WERI-Rb-1 (cell line): ENCODE measurements around the gene TAGLN.
"Not testable (repeated sequence)": the region's sequence is repeated elsewhere in the genome, so short reads cannot be mapped to it uniquely, and the experiment has no call there.

ENCODE experiments used
- DNase-seq: peaks from one replicate; pipeline ENCODE4 v3.0.0-alpha.2; 2020
- H3K27ac ChIP-seq: fragments of 250-450 bp; sonication (Bioruptor Pico); 2 replicates; pipeline ENCODE4 v1.5.1; 2020; ENCODE audit warnings: mild to moderate bottlenecking, moderate library complexity
- H3K27me3 ChIP-seq: fragments of 250-450 bp; sonication (Bioruptor Pico); 2 replicates; pipeline ENCODE4 v1.5.1; 2021; ENCODE audit warnings: mild to moderate bottlenecking, low read depth, moderate library complexity; ENCODE audit not compliant: insufficient read depth, severe bottlenecking
- H3K36me3 ChIP-seq: fragments of 250-450 bp; sonication (Bioruptor Pico); 2 replicates; pipeline ENCODE4 v1.5.1; 2020; ENCODE audit warnings: mild to moderate bottlenecking, moderate library complexity
- H3K4me3 ChIP-seq: 2 replicates; pipeline ENCODE4 v1.5.1; 2011; ENCODE audit warnings: low read depth, mild to moderate bottlenecking, control low read depth, low read length
- H3K9me3 ChIP-seq: fragments of 250-450 bp; sonication (Bioruptor Pico); 2 replicates; pipeline ENCODE4 v1.5.1; 2021; ENCODE audit warnings: mild to moderate bottlenecking, moderate library complexity; ENCODE audit not compliant: severe bottlenecking
- CTCF ChIP-seq: IDR thresholded peaks from 2 replicates; pipeline ENCODE4 v1.5.1; 2011; ENCODE audit warnings: low read depth, mild to moderate bottlenecking, control low read depth, inconsistent platforms, low read length

TAGLN gene

DNA sequence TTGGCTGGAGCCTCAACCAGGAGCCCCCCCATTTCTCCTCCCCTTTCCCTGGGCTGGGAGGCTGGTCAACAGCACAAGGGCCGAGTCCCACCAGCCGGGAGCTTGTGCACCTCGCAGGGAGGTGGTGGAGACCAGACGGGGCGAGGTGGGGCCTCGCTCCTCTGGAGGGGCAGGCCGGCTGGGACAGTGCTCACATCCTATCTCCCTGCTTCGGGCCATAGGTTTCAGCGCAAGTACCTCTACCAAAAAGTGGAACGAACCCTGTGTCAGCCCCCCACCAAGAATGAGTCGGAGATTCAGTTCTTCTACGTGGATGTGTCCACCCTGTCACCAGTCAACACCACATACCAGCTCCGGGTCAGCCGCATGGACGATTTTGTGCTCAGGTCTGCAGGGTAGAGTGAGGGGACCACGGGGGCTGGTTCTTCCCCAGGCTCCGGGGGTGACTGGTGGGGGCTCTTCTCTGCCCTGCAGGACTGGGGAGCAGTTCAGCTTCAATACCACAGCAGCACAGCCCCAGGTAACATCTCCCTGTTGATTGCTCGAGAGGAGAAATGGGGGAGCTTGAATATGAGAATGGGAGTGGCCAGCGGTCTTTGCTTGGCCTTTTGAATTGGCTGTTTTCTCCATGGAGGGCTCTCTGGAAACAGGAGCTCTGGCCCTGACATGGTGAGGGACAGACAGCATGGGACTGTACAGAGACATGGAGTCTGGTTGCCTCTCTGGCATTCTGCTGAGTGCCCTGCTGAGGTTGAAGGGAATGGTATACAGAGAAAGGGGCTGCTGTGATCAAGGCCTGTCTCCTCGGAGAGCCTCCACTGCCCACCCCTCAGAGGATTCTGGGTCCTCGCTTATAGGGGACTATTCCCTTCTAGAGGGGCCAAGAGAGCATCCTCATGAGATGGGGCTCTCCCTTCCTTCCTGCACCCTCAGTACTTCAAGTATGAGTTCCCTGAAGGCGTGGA, 17.3 kb upstream of the TAGLN start:
- TF ChIP-seq CTCF: no peak
- Histone ChIP-seq H3K36me3 (peaks cover 16% of the 10 kb centered on the region), H3K4me3 (no peak overlapping the region), H3K27me3 (no peaks in the 10 kb centered on the region), H3K27ac (no peak overlapping the region), H3K9me3 (no peaks in the 10 kb centered on the region)
- no peak for DNase-seq

GRCh38 chr11:117182551-117182935, 16.6 kb upstream of the TAGLN start:
- Histone ChIP-seq H3K4me3 (no peak overlapping the region), H3K27me3 (no peaks in the 10 kb centered on the region), H3K36me3 (peaks cover 19% of the 10 kb centered on the region), H3K9me3 (no peaks in the 10 kb centered on the region), H3K27ac (no peak overlapping the region)
- no peak for TF ChIP-seq CTCF
- DNase-seq: no peak

DNA sequence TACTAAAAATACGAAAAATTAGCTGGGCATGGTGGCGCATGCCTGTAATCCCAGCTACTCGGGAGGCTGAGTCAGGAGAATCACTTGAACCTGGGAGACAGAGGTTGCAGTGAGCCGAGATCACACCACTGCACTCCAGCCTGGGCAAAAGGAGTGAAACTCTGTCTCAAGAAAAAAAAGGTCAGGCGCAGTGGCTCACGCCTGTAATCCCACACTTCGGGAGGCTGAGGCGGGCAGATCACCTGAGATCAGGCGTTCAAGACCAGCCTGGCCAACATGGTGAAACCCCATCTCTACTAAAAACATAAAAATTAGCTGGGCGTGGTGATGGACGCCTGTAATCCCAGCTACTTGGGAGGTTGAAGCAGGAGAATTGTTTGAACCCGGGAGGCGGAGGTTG, 16.0 kb upstream of the TAGLN start:
- H3K9me3 ChIP-seq, H3K27me3 ChIP-seq, H3K27ac ChIP-seq, DNase-seq, H3K4me3 ChIP-seq: not testable (repeated sequence)
- peaks cover 21% of the 10 kb centered on the region for H3K36me3 ChIP-seq

DNA sequence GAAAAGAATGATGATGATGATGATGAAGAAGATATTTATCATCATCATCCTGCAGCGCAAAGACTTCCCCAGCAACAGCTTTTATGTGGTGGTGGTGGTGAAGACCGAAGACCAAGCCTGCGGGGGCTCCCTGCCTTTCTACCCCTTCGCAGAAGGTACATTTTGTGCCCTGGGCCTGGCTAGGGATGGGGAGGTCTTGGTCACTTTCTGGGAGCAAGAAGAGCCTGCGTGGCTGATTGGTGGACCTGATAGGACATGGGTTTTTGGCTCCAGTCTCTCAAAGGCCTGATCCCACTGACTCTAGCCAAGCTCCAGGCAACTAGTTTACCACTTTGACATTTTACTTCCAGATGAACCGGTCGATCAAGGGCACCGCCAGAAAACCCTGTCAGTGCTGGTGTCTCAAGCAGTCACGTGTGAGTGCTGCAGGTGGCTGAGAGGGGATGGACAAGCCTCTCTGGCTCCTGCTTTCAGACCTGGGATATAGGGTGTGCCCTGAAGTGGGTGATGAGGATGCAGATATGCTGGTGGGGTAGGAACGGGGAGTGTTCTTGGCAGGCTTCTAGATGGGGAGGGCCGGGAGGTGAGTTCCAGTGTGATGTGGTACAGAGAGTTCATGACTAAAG, 15.3 kb upstream of the TAGLN start:
- no peaks in the 10 kb centered on the region for H3K9me3 ChIP-seq
- H3K27ac ChIP-seq: no peak overlapping the region
- H3K4me3 ChIP-seq: no peak overlapping the region
- DNase-seq: no peak
- TF ChIP-seq CTCF: no peak
- no peaks in the 10 kb centered on the region for H3K27me3 ChIP-seq
- H3K36me3 ChIP-seq: peaks cover 23% of the 10 kb centered on the region

GRCh38 chr11:117185736-117186430, 13.3 kb upstream of the TAGLN start:
- no peak for TF ChIP-seq CTCF

DNA sequence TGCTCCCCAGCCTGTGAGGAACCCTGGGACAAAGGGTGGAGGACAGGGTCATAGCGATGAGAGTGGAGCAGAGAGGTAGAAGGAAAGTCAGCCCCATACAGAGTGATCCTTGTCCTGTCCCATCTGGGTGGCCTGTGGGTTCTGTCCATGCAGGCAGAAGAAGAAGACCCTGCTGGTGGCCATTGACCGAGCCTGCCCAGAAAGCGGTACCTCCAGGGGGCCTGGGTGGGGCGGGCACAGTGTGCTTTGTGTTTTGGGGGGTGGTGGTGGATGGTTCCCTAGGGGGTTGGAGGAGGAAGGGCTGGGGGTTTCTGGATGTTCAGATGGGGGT, 12.8 kb upstream of the TAGLN start:
- no peaks in the 10 kb centered on the region for H3K27me3 ChIP-seq
- H3K4me3 ChIP-seq: no peak overlapping the region
- no peak overlapping the region for H3K27ac ChIP-seq
- H3K36me3 ChIP-seq: peaks cover 39% of the 10 kb centered on the region
- H3K9me3 ChIP-seq: no peaks in the 10 kb centered on the region
- TF ChIP-seq CTCF: no peak
- no peak for DNase-seq

More at GRCh38 chr11:117185736-117186430, 13.3 kb upstream of the TAGLN start:
- Histone ChIP-seq H3K9me3 (no peaks in the 10 kb centered on the region), H3K27ac (no peak overlapping the region), H3K27me3 (no peaks in the 10 kb centered on the region), H3K4me3 (no peak overlapping the region), H3K36me3 (peaks cover 39% of the 10 kb centered on the region)
- DNase-seq: no peak
